ENCODE measurements around the gene SFSWAP. TPM values are rescaled to one million over a fixed set of nuclear protein-coding genes. Genes with fewer than 3 reads are reported as not detected.
A peak's percentile ranks its signal among the peaks of the same experiment; 100 is the strongest.

SFSWAP gene
- total and polyA plus RNA-seq, 2 of the 13 experiments (the other 11 are each of a cell fraction or from before 2014, with no cell fraction given) = 17.1 to 27.7 TPM

GRCh38 chr12:131840643-131841416, 129.9 kb downstream of the SFSWAP start (continued):
- TF ChIP-seq ZUFSP (CRISPR knock-in tag; IDR thresholded peaks at IDR 0.05; ENCODE audit: borderline replicate concordance) (no peak), RORA (CRISPR knock-in tag; IDR thresholded peaks at IDR 0.05) (no peak), ZNF501 (CRISPR knock-in tag; IDR thresholded peaks at IDR 0.05) (peak; percentile 75), PTBP1 (IDR thresholded peaks at IDR 0.05; ENCODE audit: low read depth, low read length, poor library complexity, severe bottlenecking) (no peak), JUN (CRISPR knock-in tag; IDR thresholded peaks at IDR 0.05) (peak; percentile 34; the same call in 1 of the 2 replicates), ARID5B (CRISPR knock-in tag; IDR thresholded peaks at IDR 0.05) (peak; percentile 53; the same call in 1 of the 2 replicates), CBX2 (IDR thresholded peaks at IDR 0.05; ENCODE audit: low read depth, low read length) (no peak), CBX2 (CRISPR knock-in tag; IDR thresholded peaks at IDR 0.05; ENCODE audit: low read depth) (no peak), IKZF1 (IDR thresholded peaks at IDR 0.05) (no peak), POGZ (CRISPR knock-in tag; IDR thresholded peaks at IDR 0.05) (no peak), LRRFIP1 (CRISPR knock-in tag; conservative IDR thresholded peaks at IDR 0.05) (no peak), NAIF1 (CRISPR knock-in tag; IDR thresholded peaks at IDR 0.05; ENCODE audit: borderline replicate concordance) (no peak), YY1 (IDR thresholded peaks at IDR 0.05; ENCODE audit: insufficient read depth, insufficient replicate concordance, low read depth, low read length) (no peak), BHLHE40 (IDR thresholded peaks at IDR 0.05; ENCODE audit: low read length) (peak; percentile 72), ZBTB44 (CRISPR knock-in tag; IDR thresholded peaks at IDR 0.05) (no peak), PHF20 (CRISPR knock-in tag; IDR thresholded peaks at IDR 0.05) (0 out of 2 replicates have a peak, but pooled peaks have one; percentile 36), ZBTB3 (CRISPR knock-in tag; IDR thresholded peaks at IDR 0.05; ENCODE audit: borderline replicate concordance, low read depth) (no peak), CBX5 (CRISPR knock-in tag; IDR thresholded peaks at IDR 0.05; ENCODE audit: borderline replicate concordance) (peak; percentile 28; the same call in 1 of the 2 replicates), HOXA9 (CRISPR knock-in tag; IDR thresholded peaks at IDR 0.05; ENCODE audit: borderline replicate concordance) (no peak), ZNF224 (CRISPR knock-in tag; IDR thresholded peaks at IDR 0.05) (peak; percentile 32; the same call in 1 of the 2 replicates)
